ENCODE measurements around the gene OOSP1. TPM values are rescaled to one million over a fixed set of nuclear protein-coding genes. Genes with fewer than 3 reads are reported as not detected.

OOSP1 gene
- total RNA-seq, 2 experiments from 2014 or later, result not detected

GRCh38 chr11:60003729-60004128 is 65.5 kb downstream of the OOSP1 start:
- POLR2A ChIA-PET, result no interaction called here

DNA sequence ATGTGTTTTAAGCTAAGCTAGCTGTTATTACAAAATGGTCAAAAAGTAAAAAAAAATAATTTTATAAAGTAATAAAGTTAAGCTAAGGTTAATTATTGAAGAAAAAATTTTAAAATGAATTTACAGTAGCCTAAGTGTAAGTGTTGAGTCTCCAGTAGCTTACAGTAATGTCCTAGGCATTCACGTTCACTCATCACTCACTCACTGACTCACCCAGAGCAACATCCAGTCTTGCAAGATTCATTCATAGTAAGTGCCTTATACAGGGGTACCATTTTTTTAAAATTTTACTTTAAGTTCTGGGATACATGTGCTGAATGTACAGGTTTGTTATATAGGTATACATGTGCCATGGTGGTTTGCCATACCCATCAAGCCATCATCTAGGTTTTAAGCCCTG is 67.1 kb downstream of the OOSP1 start:
- Mint-ChIP-seq H3K4me3 (no peak overlapping the region), H3K27me3 (ENCODE audit: low read depth) (peaks cover 9% of the 10 kb centered on the region)
- ATAC-seq, result no peak

More at GRCh38 chr11:60003729-60004128, 65.5 kb downstream of the OOSP1 start:
- H3K9me3 Mint-ChIP-seq (ENCODE audit: insufficient read depth), result no peaks in the 10 kb centered on the region
- ATAC-seq, result no peak
- no peak for DNase-seq
- no peaks in the 10 kb centered on the region for H3K4me1 Mint-ChIP-seq (ENCODE audit: low read depth)
- H3K36me3 Mint-ChIP-seq (ENCODE audit: low read depth), result no peaks in the 10 kb centered on the region
- no peak overlapping the region for H3K4me3 Mint-ChIP-seq
- H3K27ac Mint-ChIP-seq, result no peak overlapping the region
- peaks cover 4% of the 10 kb centered on the region for H3K27me3 Mint-ChIP-seq (ENCODE audit: low read depth)
- CTCF ChIA-PET, result no interaction called here

More for the DNA sequence above, 67.1 kb downstream of the OOSP1 start:
- DNase-seq, result no peak
- POLR2A ChIA-PET, result no interaction called here
- no peaks in the 10 kb centered on the region for H3K4me1 Mint-ChIP-seq (ENCODE audit: low read depth)
- H3K27ac Mint-ChIP-seq, result no peak overlapping the region
- H3K36me3 Mint-ChIP-seq (ENCODE audit: low read depth), result no peaks in the 10 kb centered on the region
- CTCF ChIA-PET, result no interaction called here
- H3K9me3 Mint-ChIP-seq (ENCODE audit: insufficient read depth), result no peaks in the 10 kb centered on the region

Other genes starting within 250 kb of the OOSP1 start
- not detected for gene OR10V1, start 224.6 kb upstream of the OOSP1 start, total RNA-seq
- gene STX3, start 183.1 kb upstream of the OOSP1 start, total RNA-seq, result 100 to 1,000 TPM; 101 to 105 TPM
- gene MRPL16, start 127.7 kb upstream of the OOSP1 start, total RNA-seq, result 10 to 100 TPM; 85.7 to 86.0 TPM
- gene CBLIF, start 92.9 kb upstream of the OOSP1 start, total RNA-seq, result not detected
- gene TCN1, start 71.9 kb upstream of the OOSP1 start, total RNA-seq, result not detected
- gene OOSP3, start 59.6 kb upstream of the OOSP1 start, total RNA-seq, result under 1 TPM in 1 of 2 experiments, not detected in 1; 0.29 TPM
- not detected for gene OOSP4A, start 25.6 kb downstream of the OOSP1 start, total RNA-seq
- not detected for gene OOSP4B, start 78.7 kb downstream of the OOSP1 start, total RNA-seq
- gene OOSP2, start 102.0 kb downstream of the OOSP1 start, total RNA-seq, result not detected
- not detected for gene MS4A3, start 118.2 kb downstream of the OOSP1 start, total RNA-seq
- not detected for gene MS4A2, start 150.2 kb downstream of the OOSP1 start, total RNA-seq
- gene MS4A6A, start 244.7 kb downstream of the OOSP1 start, total RNA-seq, result not detected

All from activated CD8-positive, alpha-beta T cell treated with anti-CD3 and anti-CD28 coated beads, Interleukin-2, amount 10 ng/mL, durations not matched to agents 7 days and 5 days (primary cell).